Psoas muscle (tissue), 8 donors: Measurements from ENCODE around the gene ADGRD1. TPM values are rescaled to one million over a fixed set of nuclear protein-coding genes. Genes with fewer than 3 reads are reported as not detected.

ENCODE experiments used
- ATAC-seq, 4 donors: fragments of 200-7000 bp; cut with Tn5 transposase; one replicate each; pipeline ENCODE4 v1.9.1; 2020; ENCODE audit warnings: moderate library complexity in 3 of 4, mild to moderate bottlenecking in 2 of 4
- DNase-seq, 2 donors: peaks; one replicate each; pipeline ENCODE4 v3.0.0-alpha.2; 2020
- H3K27ac ChIP-seq: fragments of 200-600 bp; one replicate; pipeline ENCODE4 v1.8.0; 2022
- H3K27me3 ChIP-seq, 3 donors: fragments of 200-600 bp in 1 of 3; one replicate each; pipeline versions ENCODE4 v1.6.1 to v1.8.0; 2013 to 2022; ENCODE audit warnings: low read length in 2 of 3, mild to moderate bottlenecking in 2 of 3, moderate library complexity in 1 of 3; ENCODE audit not compliant: insufficient read depth in 3 of 3
- H3K36me3 ChIP-seq, 2 donors: fragments of 200-600 bp in 1 of 2; one replicate each; pipeline versions ENCODE4 v1.6.1 to v1.8.0; 2013 to 2022; ENCODE audit warnings: low read depth in 1 of 2, mild to moderate bottlenecking in 1 of 2, moderate library complexity in 1 of 2; ENCODE audit not compliant: insufficient read depth in 1 of 2
- H3K4me1 ChIP-seq: fragments of 200-600 bp; one replicate; pipeline ENCODE4 v1.8.0; 2022
- H3K4me3 ChIP-seq: fragments of 200-600 bp; one replicate; pipeline ENCODE4 v1.8.0; 2022; ENCODE audit warnings: mild to moderate bottlenecking
- H3K9me3 ChIP-seq: fragments of 200-600 bp; one replicate; pipeline ENCODE4 v1.8.0; 2022
- WGBS, 3 donors: extraction: QIAGEN DNeasy Blood & Tissue Kit; methylation state at CpG; one replicate each; pipeline versions ENCODE4 v1.1.6 to v1.1.7; 2013; 5-methylcytosine and 5-hydroxymethylcytosine counted together
- intact Hi-C, 2 donors: fragments of 100-400 bp; cut with DNase I; formaldehyde crosslinking; loops; one replicate each; pipeline versions ENCODE4 v1.11.0 to v1.14.2; 2022
- polyA plus RNA-seq, 3 donors: library from polyadenylated mRNA; stranded (reverse); fragments of 200-250 nt; gene quantifications; one replicate each; pipeline ENCODE4 v1.2.3, GENCODE V29; 2013
- total RNA-seq, 4 donors: library from RNA; stranded (reverse); fragmentation: NEBNext Ultra II Directional in 2 of 4; extraction: Animal tissue kit (Norgen Biotek cat#: 25700) in 2 of 4; gene quantifications; one replicate each; pipeline versions ENCODE4 v1.2.1 to v1.2.4, GENCODE V29; 2021 to 2023
- TF ChIP-seq, protein P1 (sequence below): fragments of 200-600 bp; IDR thresholded peaks from one replicate; pipeline ENCODE4 v1.8.0; 2022; ENCODE audit warnings: antibody characterized with exemption
- donor health status: healthy with polysubstance abuse.
- donor health status: DM: no; HTN: no; CAD: no; lungs with moderate emphysema.
- donor health status: Bipolar disorder and iron deficiency.
- donor health status: healthy.
- donor health status: DM: yes; HTN: yes; CAD: no.
- donor health status: DM: no; HTN: no; CAD: no.
- donor health status: DM: no; HTN: no; CAD: no.
- donor health status: DM: yes; HTN: yes; CAD: no.

The ADGRD1 gene
- total and polyA plus RNA-seq, 7 donors = 2.1 to 11.6 (median 3.6) TPM

DNA sequence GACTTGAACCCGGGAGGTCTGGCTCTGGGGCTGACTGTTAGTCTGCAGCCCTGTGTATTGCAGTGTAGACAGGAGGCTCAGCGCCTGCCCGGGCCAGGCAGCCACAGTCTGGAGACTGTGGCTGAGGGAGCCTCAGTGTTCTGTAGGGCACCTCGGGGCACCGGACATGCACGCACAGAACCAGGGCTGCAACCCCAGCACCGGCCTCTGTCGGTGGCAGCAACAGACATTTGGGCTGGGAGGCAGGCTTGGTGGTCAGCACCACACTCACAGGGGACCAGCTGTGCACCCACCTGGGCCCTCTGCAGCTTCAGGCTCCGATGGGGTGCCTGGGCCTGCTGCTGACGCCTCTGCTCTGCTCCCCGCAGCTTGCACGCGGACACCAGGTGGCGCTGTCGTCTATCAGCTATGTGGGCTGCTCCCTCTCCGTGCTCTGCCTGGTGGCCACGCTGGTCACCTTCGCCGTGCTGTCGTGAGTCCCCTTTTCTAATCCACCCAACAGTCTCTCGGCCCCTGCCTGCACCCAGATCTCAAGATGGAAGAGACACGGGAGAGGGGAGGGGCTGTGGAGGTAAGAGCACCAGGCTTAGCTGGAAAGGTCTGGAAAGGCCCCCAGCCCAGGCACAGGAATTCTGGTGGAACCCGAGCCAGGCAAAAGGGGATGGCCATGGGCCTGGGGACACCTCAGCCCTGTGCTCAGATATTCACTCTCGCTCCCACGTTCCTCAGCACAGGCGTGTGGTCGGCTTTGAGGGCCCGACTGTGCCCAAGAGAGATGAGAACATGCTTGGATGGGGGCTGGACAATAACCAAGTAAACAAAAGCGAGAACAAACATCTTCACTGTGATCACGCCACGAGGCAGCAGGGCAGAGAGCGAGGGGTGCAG lies 151.0 kb downstream of the ADGRD1 start:
- Histone ChIP-seq H3K36me3 (no peaks in the 10 kb centered on the region), H3K27me3 (no peaks in the 10 kb centered on the region), H3K4me1 (no peaks in the 10 kb centered on the region), H3K27ac (no peak overlapping the region), H3K9me3 (no peaks in the 10 kb centered on the region), H3K4me3 (no peak overlapping the region)
- ATAC-seq (peak; percentile 83 to 91 (median 87)), DNase-seq (peak; percentile 82 to 91)
- intact Hi-C loops = loop anchor here (2.0 to 10.0 kb wide), 2 partner anchors 726 to 730 kb away; no protein-coding TSS in a partner anchor
- 30 to 37% (median 32%) methylated on average over 32 of the region's 32 CpGs for WGBS, 3 donors
- TF ChIP-seq, protein P1, sequence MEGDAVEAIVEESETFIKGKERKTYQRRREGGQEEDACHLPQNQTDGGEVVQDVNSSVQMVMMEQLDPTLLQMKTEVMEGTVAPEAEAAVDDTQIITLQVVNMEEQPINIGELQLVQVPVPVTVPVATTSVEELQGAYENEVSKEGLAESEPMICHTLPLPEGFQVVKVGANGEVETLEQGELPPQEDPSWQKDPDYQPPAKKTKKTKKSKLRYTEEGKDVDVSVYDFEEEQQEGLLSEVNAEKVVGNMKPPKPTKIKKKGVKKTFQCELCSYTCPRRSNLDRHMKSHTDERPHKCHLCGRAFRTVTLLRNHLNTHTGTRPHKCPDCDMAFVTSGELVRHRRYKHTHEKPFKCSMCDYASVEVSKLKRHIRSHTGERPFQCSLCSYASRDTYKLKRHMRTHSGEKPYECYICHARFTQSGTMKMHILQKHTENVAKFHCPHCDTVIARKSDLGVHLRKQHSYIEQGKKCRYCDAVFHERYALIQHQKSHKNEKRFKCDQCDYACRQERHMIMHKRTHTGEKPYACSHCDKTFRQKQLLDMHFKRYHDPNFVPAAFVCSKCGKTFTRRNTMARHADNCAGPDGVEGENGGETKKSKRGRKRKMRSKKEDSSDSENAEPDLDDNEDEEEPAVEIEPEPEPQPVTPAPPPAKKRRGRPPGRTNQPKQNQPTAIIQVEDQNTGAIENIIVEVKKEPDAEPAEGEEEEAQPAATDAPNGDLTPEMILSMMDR = peak; percentile 85

DNA sequence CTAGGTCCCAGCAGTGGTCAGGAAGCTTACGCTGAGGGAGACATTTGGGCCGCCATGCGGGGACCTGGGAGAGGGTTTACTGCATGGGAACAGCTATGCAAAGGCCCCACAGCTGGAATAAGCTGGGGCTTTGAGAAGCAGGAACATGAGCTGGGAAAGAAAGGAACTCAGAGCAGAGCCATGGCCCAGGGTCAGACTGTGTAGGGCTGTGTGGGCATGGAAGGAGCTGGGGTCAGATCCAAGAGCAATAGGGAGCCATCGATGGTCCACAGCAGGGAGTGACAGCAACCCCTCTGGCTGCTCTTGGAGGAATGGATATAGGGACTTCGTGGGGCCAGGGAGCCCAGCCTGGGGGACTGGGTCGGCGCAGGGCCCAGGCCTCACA lies 151.6 kb downstream of the ADGRD1 start:
- WGBS, 3 donors = 88 to 96% (median 95%) methylated on average over 6 to 7 of the region's 7 CpGs
- no peaks in the 10 kb centered on the region for H3K36me3 ChIP-seq
- ATAC-seq (peak in 1 of 4 donors; percentile 8), DNase-seq (no peak)
- H3K4me1 ChIP-seq = no peaks in the 10 kb centered on the region
- H3K9me3 ChIP-seq = no peaks in the 10 kb centered on the region
- TF ChIP-seq, protein P1 = no peak
- H3K27ac ChIP-seq = no peak overlapping the region
- H3K27me3 ChIP-seq = no peaks in the 10 kb centered on the region
- H3K4me3 ChIP-seq = no peak overlapping the region
- intact Hi-C loops = loop anchor here (2.0 to 10.0 kb wide), 2 partner anchors 725 to 729 kb away; no protein-coding TSS in a partner anchor

DNA sequence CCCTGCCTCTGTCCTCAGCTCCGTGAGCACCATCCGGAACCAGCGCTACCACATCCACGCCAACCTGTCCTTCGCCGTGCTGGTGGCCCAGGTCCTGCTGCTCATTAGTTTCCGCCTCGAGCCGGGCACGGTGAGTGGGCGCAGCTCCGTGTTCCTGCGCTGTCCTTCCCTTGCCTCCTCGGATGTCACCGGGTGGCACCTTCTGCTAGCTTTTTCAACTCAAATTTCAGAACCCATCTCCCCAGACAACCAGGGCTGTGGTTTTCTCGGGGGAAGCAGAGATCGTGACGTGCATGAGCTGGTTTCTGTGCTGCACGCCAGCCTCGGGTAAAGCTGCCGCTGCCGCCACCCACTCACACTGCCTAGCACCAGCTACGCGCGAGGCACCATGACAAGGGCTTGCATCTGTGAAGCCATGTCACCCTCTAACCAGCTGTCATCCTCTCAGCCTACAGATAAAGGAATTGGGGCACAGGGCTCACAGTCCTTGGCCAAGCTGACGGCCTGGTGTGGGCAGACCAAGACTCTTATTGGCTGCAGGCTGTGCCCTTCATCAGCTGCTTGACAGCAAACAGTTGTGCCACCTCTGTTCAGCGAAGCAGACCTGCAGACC lies 152.1 kb downstream of the ADGRD1 start:
- TF ChIP-seq, protein P1 = no peak
- intact Hi-C loops = loop anchor here (2.0 to 10.0 kb wide), 2 partner anchors 725 to 729 kb away; no protein-coding TSS in a partner anchor
- Histone ChIP-seq H3K9me3 (no peaks in the 10 kb centered on the region), H3K27ac (no peak overlapping the region), H3K4me3 (no peak overlapping the region), H3K4me1 (no peaks in the 10 kb centered on the region), H3K27me3 (no peaks in the 10 kb centered on the region), H3K36me3 (no peaks in the 10 kb centered on the region)
- ATAC-seq (no peak), DNase-seq (no peak)
- WGBS, 3 donors = 71 to 72% (median 72%) methylated on average over 25 to 27 of the region's 27 CpGs

DNA sequence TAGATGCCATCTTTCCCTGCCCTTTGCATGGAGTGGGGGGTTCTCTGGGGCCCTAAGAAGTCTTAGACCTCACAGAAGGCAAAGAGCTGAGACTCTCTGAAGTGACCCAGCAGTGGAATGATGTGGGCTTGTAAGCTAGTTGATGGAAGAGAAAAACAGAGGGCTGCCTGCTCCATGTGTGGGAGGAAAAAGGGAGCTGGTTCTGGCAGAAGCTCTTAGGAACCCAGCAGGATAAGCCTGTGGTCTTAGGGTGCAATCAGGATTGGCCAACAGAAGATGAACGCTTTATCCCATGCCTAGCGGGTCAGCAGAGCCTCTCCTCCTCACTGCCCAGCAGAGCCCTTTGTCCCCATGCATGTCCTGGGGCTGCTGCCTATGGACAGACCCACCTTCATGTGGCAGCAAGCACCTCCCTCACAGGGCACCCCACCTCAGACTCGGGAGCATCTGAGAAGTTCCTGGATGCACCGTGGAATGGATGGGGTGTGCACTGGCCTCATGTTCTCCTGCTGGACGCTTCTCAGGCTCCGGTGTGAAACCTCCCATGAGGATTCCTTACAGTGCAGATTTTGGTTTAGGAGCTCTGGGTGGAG lies 152.7 kb downstream of the ADGRD1 start:
- no peak for ATAC-seq
- Histone ChIP-seq H3K4me1 (no peaks in the 10 kb centered on the region), H3K4me3 (no peak overlapping the region), H3K27me3 (no peaks in the 10 kb centered on the region), H3K36me3 (no peaks in the 10 kb centered on the region), H3K27ac (no peak overlapping the region), H3K9me3 (no peaks in the 10 kb centered on the region)
- TF ChIP-seq, protein P1 = no peak
- intact Hi-C loops = loop anchor here in 1 of 2 donors (10.0 kb wide), 1 partner anchor 728 kb away; no protein-coding TSS in a partner anchor
- DNase-seq = no peak
- 78 to 80% (median 79%) methylated on average over 5 to 6 of the region's 6 CpGs for WGBS, 3 donors
